SIG-M5 treated with dmso at 0.1 percent for 504 hours (cell line): ENCODE data around the gene TCERG1L.
"Not testable (repeated sequence)": the region's sequence is repeated elsewhere in the genome, so short reads cannot be mapped to it uniquely, and the experiment has no call there.

Experiments
- DNase-seq: peaks from one replicate; lab custom pipeline; 2025; ENCODE audit not compliant: unreplicated experiment; lab: John Stamatoyannopoulos, UW

The TCERG1L gene

DNA sequence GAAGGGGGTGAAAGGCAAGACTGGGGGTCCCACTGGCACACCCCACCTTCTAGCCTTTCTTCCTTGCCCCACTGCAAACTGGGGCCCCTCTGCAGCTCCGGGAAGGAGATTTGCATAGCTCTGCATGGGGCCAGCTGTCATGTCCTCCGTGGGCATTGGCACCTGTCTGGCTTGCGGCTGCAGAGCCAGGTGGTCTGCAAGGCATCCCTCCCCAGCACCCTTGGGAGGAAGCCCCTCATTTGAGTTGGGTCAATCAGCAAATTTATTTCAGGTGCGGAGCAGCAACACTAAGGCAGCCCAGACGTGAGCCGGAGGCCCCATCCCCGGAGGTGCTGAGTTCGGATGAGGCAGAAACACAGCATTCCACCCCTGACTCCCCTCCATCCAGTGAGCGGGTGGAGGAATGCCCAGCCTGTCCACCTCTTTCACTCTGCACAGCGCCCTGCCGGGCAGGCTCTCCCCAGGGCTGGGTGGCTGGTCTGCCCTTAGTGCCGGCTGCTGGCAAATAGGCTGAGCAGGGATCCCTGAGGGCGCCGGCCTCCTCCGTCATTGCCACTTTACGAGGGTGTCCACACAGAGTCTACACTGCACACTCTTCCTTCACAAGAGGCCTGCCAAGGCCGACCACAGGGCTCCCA lies 143.2 kb downstream of the TCERG1L start:
- DNase-seq = no peak

DNA sequence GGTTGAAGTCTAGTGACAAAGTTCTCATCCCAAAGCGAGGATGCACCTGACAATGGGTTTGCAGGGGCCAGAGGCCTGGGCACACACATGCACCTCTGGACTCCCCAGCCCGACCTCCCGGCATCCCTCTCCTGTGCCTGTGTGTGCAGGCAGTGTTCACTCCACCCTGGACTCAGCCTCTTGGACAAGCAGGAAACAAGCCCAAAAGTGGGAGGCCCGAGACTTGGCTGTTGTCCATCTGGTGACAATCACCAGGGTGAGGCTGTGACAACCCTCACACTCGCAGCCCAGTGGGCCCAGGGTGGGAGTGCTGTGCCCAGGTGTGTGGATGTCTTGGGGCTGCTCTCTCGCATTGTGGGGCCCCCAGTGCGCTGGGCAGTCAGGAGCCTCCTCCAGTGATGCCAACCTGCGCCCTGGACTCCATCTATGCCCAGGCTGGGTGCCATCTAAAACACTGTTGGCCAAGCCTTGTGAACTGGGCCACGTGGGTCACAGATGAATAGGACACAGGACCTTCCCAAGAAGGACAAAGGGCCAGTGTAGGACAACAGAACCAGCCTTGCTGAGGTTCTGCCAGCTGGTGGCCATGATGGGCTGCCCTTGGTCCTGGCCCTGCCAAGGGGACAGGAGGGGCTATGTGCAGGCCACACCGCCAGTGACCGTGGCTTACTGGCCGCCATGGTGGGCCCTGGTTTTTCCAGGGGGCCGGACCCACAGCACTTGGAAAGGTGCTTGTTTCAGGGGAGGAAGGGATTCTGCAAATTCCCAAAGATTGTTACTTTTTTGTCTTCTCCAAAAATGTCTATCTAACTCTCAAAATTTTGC lies 144.3 kb downstream of the TCERG1L start:
- DNase-seq = no peak

DNA sequence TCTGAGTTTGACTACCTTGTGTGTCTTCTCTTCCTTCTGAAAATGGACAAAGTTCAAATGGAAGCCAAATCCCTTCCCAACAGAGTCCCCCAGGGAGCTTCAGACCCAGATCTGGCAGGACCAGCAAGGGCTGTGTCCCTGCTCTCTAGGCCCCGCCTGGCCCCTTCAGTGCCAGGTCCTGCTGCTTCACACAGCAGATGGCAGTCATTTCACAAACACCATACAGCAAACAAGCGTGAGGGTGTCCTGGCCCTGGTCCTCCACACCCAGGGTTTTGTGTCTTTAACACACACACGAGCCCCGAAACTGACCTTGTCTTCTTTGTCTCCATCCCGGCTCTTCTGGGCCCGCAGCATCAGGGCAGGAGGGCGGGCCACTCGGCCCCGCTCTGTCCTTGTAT lies 145.0 kb downstream of the TCERG1L start:
- no peak for DNase-seq

DNA sequence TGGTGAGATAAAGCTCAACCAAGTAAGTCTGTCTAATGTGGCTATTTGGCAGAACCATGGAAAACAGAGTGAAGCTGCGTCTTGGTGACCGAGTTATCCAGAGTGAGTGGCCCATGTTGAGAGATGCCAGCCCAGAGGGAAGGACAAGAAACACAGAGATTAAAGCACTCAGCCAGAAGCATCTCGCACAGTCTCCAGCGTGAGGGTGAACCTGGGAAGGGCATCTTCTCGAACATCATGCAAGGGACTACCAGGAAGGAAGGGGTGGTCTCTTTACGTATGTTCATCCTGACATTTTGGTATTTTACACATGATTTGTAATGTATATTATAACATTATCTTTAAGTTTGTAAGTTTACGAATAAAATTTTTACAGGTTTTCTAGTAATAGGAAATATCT lies 146.4 kb downstream of the TCERG1L start:
- DNase-seq = no peak

DNA sequence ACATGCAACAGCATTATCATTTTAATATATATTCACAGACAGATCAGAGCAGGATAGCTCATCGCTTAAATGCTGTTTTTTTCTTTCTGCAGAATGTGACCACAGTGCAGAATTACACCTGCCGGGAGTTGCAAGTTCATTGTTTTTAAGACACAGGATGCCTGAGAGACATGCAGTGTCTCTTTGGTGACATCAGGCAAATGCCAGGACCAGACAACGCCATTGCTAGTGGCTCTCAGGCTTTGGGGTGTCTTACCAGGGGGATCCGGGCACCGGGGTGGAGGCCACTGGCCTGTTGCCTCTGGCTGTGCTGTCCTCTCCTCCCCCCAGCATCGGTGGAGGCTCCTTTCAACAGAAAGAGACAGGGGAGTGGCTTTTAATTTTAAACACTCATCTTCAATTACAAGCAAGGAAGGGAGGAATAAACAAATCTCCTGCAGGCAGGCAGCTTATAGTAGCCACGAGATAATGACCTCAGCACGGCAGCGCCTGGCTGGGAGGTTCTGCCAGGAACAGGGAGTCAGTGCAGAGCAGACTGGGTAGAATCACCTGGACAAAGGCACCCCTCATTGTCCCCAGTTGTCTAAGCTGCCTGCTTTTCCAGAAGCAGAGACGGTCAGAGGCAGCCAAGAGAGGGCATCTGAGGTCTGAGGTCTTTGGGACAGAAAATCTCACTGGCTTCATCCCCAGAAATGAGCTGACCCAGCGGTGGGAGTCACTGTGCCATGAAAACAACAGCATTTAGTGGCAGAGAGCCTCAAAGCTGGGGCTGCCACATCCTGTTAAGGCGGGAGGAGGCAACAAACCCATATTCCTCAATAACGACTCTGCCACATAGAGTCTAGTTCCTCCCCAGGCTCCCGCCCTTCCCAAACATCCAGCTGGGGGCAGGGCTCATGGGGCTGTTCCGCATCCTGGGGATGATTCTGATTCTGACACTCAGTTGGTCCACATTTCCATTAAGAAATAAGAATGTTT lies 148.4 kb downstream of the TCERG1L start:
- DNase-seq = no peak

DNA sequence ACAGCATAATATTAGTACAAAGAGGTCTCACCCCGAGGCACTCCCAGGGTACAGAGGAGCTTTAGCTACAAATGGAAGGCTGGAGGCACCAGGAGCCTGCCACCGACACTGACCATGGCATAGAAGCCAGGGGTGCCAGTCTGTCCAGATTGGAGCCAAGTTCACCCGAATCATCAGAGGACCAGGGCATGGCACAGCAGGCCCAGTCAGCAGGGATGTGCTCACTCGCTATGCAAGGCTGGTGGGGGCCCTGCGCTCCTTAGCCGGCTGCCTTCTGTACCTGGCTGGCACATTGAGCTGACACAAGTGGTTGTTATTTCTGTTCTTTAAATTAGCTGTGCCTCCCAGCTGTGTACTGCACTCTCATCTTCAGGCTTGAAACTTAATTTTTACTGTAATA lies 149.3 kb downstream of the TCERG1L start:
- no peak for DNase-seq

DNA sequence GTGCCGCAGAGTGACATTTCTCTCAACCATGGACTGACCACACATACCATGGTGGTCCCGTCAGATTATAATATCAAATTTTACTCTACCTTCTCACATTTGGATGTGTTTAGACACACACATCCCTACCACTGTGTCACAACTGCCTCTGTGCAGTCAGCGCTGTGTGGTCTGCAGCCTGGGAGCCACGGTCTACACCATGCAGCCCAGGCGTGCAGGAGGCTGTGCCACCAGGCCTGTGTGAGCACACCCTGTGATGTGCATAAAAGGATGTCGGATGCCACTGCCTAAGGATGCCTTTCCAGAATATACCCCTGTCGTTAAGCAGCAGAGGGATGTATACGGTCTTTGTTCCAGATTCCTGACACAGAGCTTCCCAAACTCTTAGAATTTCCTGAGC lies 150.4 kb downstream of the TCERG1L start:
- DNase-seq = no peak

DNA sequence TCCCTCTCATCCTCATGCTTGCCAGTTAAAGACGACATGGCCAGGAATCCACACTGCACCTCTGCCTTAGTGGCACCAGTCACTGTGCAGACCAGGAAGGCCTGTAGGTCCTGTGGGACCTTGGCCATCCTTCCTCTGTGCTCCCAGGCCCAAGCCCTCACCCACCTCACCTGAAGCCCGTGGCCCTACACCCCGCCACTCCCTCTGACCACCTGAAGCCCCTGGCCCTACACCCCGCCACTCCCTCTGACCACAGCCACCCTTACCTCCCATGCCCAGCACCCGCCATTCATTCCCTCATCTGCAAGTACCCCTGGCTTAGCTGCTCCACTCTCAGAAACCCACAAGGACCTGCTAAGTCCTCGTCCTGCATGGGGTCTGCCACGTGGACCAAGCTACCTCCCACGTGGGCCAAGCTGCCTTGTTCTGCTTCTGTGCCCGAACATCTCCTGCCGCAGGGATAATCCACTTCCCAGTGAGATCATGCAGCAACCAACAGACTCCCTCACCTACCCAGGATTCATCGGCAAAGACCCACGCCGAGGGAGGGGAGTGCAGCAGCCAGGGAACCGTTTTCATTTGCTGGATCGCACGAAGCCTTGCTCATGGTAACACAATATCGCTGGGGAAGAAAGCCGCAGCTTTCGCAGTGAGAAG lies 151.2 kb downstream of the TCERG1L start:
- no peak for DNase-seq

DNA sequence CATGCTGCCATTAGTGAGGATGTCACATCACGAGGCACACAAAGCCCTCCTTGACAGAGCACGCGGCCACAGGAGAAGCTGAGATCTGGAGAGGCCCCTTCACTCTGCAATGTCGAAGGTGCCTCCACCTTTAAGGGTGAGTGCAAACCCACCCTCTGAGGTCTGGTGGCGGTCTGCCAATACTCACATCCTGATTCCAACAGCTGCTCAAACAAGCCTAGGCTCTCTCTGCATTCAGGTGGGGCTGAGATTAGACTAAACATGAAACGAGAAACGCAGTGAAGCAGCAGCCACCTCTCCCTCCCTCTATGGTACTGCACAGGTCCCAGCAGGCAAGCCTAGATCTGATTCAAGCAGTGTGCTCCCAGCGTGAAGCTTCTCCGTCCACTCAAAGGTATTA lies 151.8 kb downstream of the TCERG1L start:
- DNase-seq = no peak

DNA sequence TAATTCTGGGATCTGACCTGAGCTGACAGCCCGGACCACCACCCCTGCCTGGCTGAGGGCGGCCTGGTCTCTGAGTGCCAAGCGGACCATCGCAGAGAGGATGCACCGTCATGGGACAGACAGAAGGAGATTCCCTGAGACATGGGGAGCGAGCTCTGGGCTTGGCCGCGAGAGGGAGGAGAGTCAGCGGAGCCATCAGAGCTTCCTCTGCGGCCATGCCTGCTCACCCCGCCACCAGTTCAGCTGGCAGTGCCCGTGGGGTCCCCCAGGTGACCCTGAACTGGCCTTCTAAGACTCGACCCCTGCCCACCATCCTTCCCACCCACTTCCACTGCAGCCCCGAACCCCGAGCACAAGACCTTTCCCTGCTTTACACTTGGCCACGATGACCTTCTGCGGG lies 152.8 kb downstream of the TCERG1L start:
- DNase-seq = no peak

DNA sequence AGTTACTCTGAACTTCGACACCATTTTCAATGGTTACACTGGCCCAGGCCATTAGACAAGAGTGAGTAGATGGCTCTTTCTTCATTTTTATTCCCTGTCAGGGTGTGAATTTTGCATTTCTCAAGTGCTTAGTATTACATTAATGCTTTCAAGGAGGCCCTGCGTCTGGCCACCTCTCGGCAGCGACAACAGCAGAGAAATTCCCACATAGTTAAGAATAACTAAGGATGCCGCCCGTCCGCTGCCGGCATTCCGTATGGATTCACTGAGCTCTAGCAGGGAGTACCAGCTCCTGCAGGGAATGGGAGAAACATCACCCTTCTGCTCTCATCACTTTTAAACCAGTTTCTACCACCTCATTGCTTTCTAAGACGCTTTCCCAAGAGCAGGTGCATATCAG lies 153.6 kb downstream of the TCERG1L start:
- DNase-seq = no peak

DNA sequence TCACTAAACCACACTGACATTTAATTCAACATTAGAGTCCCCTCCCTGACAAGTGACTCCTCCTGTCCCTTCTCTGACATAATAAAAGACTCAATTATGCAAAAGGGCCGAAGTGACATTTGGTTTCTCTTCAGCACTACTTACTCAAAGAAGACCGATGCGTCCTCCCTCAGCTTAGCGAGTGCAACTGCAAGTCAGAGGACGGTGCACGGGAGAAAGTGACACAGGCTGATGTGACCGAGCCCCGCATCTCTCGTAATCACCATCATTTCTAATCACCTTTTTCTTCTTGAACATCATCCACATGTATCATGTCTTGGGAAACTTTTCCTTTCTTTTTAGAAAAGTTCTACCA lies 155.7 kb downstream of the TCERG1L start:
- no peak for DNase-seq

DNA sequence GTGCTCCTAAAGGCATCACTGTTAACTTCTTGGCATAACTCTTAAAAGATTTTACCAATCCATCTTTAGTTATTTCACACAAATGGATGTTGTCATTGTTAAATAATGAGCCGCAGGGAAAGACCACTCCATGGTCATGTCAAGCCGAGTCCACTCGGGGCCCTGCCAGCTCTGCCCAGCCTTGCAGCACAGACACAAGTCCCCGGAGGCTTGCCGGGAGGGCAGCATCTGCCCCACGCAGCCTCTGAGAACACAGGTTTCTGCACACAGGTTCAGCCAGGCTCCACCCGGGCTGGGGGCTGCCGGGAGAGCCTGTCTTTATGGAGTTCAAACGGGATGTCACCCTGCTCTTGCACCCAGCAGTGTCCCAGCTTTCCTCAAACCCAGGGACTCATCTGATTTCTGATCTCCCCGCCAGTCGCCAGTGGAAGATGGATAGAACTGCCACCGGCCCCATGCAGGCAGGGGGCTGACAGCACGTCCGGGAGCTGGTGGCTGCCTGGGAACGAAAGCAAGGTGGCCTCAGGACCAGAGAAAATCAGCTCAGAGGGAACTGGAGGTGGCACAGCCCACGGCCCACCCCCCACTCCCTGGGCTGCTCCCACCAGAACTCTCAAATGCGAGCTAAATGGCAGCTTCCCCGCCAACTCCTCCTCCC lies 156.2 kb downstream of the TCERG1L start:
- no peak for DNase-seq

DNA sequence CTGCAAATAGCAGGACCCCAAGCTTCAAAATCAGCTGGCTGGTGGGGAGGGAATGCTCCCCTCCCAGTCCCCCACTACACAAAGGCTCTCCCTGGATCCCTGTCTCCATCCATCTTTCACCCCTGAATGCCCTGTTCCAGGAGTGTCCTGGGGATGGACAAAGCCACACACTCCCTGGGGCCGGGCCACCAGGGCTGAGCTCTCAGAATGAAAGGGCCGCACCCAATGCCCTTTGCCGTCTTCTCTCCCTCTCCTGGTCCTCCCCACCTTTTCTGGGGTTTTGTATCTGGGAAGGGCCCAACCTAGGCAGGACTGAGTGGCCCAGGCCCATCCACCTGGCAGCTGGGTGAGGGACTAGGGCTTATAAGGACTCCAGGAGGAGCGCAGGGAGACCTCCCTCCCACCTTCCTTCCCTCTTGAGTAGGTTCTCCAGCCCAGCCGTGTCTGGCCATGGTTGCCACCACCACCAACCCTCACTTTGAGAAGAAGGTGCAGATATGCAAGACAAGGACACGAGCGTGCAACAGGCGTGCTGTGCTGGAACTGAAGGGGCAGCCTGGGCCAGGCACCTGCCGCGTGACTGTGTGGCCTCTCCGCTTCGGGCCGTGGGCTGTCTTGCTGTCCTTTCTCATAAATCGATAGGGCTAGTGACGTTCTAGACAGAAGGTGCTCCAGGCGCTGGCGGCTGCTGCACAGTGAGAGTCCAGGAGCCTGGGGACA lies 157.1 kb downstream of the TCERG1L start:
- DNase-seq = no peak

DNA sequence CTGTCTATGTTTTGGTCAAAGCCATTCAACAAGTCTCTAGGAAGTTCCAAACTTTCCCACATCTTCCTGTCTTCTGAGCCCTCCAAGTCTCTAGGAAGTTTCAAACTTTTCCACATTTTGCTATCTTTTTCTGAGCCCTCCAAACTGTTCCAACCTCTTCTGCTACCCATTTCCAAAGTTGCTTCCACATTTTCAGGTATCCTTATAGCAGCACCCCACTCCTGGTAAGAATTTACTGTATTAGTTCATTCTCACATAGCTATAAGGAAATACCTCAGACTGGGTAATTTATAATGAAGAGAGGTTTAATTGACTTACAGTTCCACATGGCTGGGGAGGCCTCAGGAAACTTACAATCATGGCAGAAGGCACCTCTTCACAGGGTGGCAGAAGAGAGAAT lies 159.1 kb downstream of the TCERG1L start:
- DNase-seq = not testable (repeated sequence)

DNA sequence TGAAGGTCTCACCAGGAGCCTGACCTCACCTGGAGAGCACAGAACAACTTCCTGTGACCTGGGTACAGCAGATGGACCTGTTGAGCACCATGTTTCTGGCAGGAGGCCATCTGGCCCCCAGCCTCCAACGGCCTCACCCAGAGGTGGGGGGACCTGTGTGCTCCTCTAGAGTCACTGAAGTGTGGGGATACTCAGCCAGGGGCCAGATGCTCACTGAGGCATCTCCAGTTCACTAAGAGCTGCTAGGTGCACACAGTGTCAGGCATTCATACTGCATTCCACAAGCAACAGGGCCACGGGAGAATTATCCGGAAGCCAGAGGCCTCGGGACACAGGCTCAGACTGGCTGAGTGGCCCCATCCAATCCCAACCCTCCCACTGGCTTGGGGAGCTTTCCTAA lies 161.4 kb downstream of the TCERG1L start:
- DNase-seq = no peak

DNA sequence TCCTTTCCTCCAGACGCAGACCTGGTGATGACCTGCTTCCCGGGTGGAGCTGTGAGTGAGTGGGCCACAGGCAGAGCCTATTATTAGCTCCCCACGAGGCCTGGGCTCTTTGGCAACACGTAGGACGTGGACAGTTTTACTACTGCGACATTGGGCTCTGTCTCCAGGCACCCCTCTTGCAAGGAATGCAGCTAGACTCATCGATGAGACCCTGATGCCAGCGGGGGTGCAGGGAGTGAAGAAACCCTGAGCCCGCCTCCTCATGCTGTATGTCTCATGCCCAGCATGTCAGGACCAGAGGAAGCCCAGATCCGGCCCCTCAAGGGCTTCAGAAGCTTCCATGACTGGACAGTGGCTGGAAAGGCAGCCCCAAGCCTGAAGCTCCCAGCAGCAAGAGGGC lies 161.9 kb downstream of the TCERG1L start:
- DNase-seq = no peak

DNA sequence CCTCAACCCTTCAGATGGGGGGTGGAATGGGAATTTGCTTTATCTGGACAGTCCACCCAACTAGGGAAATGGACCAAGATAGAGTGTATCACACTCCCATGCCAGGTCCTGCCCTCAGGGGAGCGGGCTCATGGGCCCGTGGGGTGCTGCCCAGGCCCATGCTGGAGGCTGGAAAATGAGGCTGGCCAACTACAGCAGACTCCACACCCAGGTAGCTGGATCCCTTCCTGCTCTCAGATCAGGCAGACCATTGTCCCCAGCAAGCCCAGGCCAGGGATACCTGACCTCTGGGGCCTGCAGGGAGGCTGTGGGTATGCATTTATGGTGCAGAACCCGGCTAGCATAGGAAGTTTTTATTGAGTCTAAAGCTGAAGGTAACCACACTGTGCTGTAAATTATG lies 162.4 kb downstream of the TCERG1L start:
- DNase-seq = no peak

DNA sequence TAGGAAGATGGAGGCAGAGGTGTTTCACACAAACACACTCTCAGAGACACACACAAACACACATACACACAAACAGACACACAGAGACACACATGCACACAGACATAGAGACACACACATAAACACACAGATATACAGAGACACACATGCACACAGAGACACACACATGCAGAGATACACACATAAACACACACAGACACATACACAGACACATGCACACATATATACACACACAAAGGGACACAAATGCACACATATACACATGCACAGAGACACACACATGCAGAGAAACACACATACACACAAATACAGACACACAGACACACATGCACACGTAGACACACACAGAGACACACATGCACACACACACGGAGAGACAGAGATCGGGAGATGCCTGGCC lies 163.3 kb downstream of the TCERG1L start:
- DNase-seq = no peak
